ENCODE results near the gene BANF2.

Gene BANF2

GRCh38 chr20:17694767-17695166, 5.0 kb upstream of the BANF2 start:
- DNase-seq (ENCODE audit: low read depth, low spot score), result no peak
- Histone ChIP-seq H3K9ac (ENCODE audit: insufficient read length, low read depth) (no peak overlapping the region), H3K36me3 (ENCODE audit: insufficient read depth, insufficient read length, low read length) (no peaks in the 10 kb centered on the region), H3K4me3 (ENCODE audit: insufficient read length, low read depth) (no peak overlapping the region), H3K27me3 (ENCODE audit: insufficient read depth, insufficient read length) (no peaks in the 10 kb centered on the region), H3K9me3 (ENCODE audit: insufficient read depth, low read length) (peaks cover 8% of the 10 kb centered on the region; the same call in 1 of the 2 replicates), H3K4me1 (ENCODE audit: insufficient read depth, insufficient read length) (no peaks in the 10 kb centered on the region)
- TF ChIP-seq YY1 (IDR thresholded peaks at IDR 0.05; ENCODE audit: insufficient read depth, insufficient read length), result no peak
- no peak for TF ChIP-seq ZNF274 (IDR thresholded peaks at IDR 0.05; ENCODE audit: low read depth, low read length)
- TF ChIP-seq SUZ12 (IDR thresholded peaks at IDR 0.05; ENCODE audit: extremely low read depth, insufficient read depth, insufficient read length), result no peak

GRCh38 chr20:17696287-17696686, 3.5 kb upstream of the BANF2 start:
- DNase-seq (ENCODE audit: low read depth, low spot score), result no peak
- TF ChIP-seq SUZ12 (IDR thresholded peaks at IDR 0.05; ENCODE audit: extremely low read depth, insufficient read depth, insufficient read length) (no peak), ZNF274 (IDR thresholded peaks at IDR 0.05; ENCODE audit: low read depth, low read length) (no peak), YY1 (IDR thresholded peaks at IDR 0.05; ENCODE audit: insufficient read depth, insufficient read length) (no peak)
- Histone ChIP-seq H3K4me3 (ENCODE audit: insufficient read length, low read depth) (no peak overlapping the region), H3K4me1 (ENCODE audit: insufficient read depth, insufficient read length) (no peaks in the 10 kb centered on the region), H3K9me3 (ENCODE audit: insufficient read depth, low read length) (no peaks in the 10 kb centered on the region), H3K27me3 (ENCODE audit: insufficient read depth, insufficient read length) (no peaks in the 10 kb centered on the region), H3K9ac (ENCODE audit: insufficient read length, low read depth) (no peak overlapping the region), H3K36me3 (ENCODE audit: insufficient read depth, insufficient read length, low read length) (no peaks in the 10 kb centered on the region)

GRCh38 chr20:17697171-17697570, 2.6 kb upstream of the BANF2 start:
- DNase-seq (ENCODE audit: low read depth, low spot score), result no peak
- no peak for TF ChIP-seq ZNF274 (IDR thresholded peaks at IDR 0.05; ENCODE audit: low read depth, low read length)
- no peak for TF ChIP-seq YY1 (IDR thresholded peaks at IDR 0.05; ENCODE audit: insufficient read depth, insufficient read length)
- TF ChIP-seq SUZ12 (IDR thresholded peaks at IDR 0.05; ENCODE audit: extremely low read depth, insufficient read depth, insufficient read length), result no peak
- Histone ChIP-seq H3K4me1 (ENCODE audit: insufficient read depth, insufficient read length) (no peaks in the 10 kb centered on the region), H3K9ac (ENCODE audit: insufficient read length, low read depth) (no peak overlapping the region), H3K27me3 (ENCODE audit: insufficient read depth, insufficient read length) (no peaks in the 10 kb centered on the region), H3K4me3 (ENCODE audit: insufficient read length, low read depth) (no peak overlapping the region), H3K36me3 (ENCODE audit: insufficient read depth, insufficient read length, low read length) (no peaks in the 10 kb centered on the region), H3K9me3 (ENCODE audit: insufficient read depth, low read length) (no peaks in the 10 kb centered on the region)

- Histone ChIP-seq H3K9me3 (ENCODE audit: insufficient read depth, low read length) (no peaks in the 10 kb centered on the region), H3K9ac (ENCODE audit: insufficient read length, low read depth) (no peak overlapping the region)
- DNase-seq (ENCODE audit: low read depth, low spot score), result no peak
Measured at GRCh38 chr20:17698384-17698783, 1.4 kb upstream of the BANF2 start.

GRCh38 chr20:17700637-17701036, 871 bp downstream of the BANF2 start:
- H3K4me3 ChIP-seq (ENCODE audit: insufficient read length, low read depth), result no peak overlapping the region
- H3K9ac ChIP-seq (ENCODE audit: insufficient read length, low read depth), result no peak overlapping the region
- H3K9me3 ChIP-seq (ENCODE audit: insufficient read depth, low read length), result no peaks in the 10 kb centered on the region
- no peaks in the 10 kb centered on the region for H3K4me1 ChIP-seq (ENCODE audit: insufficient read depth, insufficient read length)
- no peaks in the 10 kb centered on the region for H3K36me3 ChIP-seq (ENCODE audit: insufficient read depth, insufficient read length, low read length)
- no peaks in the 10 kb centered on the region for H3K27me3 ChIP-seq (ENCODE audit: insufficient read depth, insufficient read length)
- DNase-seq (ENCODE audit: low read depth, low spot score), result no peak
- TF ChIP-seq ZNF274 (IDR thresholded peaks at IDR 0.05; ENCODE audit: low read depth, low read length) (no peak), SUZ12 (IDR thresholded peaks at IDR 0.05; ENCODE audit: extremely low read depth, insufficient read depth, insufficient read length) (no peak), YY1 (IDR thresholded peaks at IDR 0.05; ENCODE audit: insufficient read depth, insufficient read length) (no peak)

More at GRCh38 chr20:17698384-17698783, 1.4 kb upstream of the BANF2 start:
- Histone ChIP-seq H3K4me1 (ENCODE audit: insufficient read depth, insufficient read length) (no peaks in the 10 kb centered on the region), H3K4me3 (ENCODE audit: insufficient read length, low read depth) (no peak overlapping the region), H3K27me3 (ENCODE audit: insufficient read depth, insufficient read length) (no peaks in the 10 kb centered on the region), H3K36me3 (ENCODE audit: insufficient read depth, insufficient read length, low read length) (no peaks in the 10 kb centered on the region)
- TF ChIP-seq SUZ12 (IDR thresholded peaks at IDR 0.05; ENCODE audit: extremely low read depth, insufficient read depth, insufficient read length) (no peak), YY1 (IDR thresholded peaks at IDR 0.05; ENCODE audit: insufficient read depth, insufficient read length) (no peak), ZNF274 (IDR thresholded peaks at IDR 0.05; ENCODE audit: low read depth, low read length) (no peak)

GRCh38 chr20:17701826-17702225, 2.1 kb downstream of the BANF2 start:
- TF ChIP-seq ZNF274 (IDR thresholded peaks at IDR 0.05; ENCODE audit: low read depth, low read length) (no peak), YY1 (IDR thresholded peaks at IDR 0.05; ENCODE audit: insufficient read depth, insufficient read length) (no peak), SUZ12 (IDR thresholded peaks at IDR 0.05; ENCODE audit: extremely low read depth, insufficient read depth, insufficient read length) (no peak)
- no peak overlapping the region for H3K4me3 ChIP-seq (ENCODE audit: insufficient read length, low read depth)
- no peaks in the 10 kb centered on the region for H3K36me3 ChIP-seq (ENCODE audit: insufficient read depth, insufficient read length, low read length)
- H3K9ac ChIP-seq (ENCODE audit: insufficient read length, low read depth), result no peak overlapping the region
- no peaks in the 10 kb centered on the region for H3K4me1 ChIP-seq (ENCODE audit: insufficient read depth, insufficient read length)
- no peak for DNase-seq (ENCODE audit: low read depth, low spot score)
- H3K9me3 ChIP-seq (ENCODE audit: insufficient read depth, low read length), result no peaks in the 10 kb centered on the region
- no peaks in the 10 kb centered on the region for H3K27me3 ChIP-seq (ENCODE audit: insufficient read depth, insufficient read length)

- no peak overlapping the region for H3K9ac ChIP-seq (ENCODE audit: insufficient read length, low read depth)
- no peaks in the 10 kb centered on the region for H3K27me3 ChIP-seq (ENCODE audit: insufficient read depth, insufficient read length)
- TF ChIP-seq SUZ12 (IDR thresholded peaks at IDR 0.05; ENCODE audit: extremely low read depth, insufficient read depth, insufficient read length), result no peak
- TF ChIP-seq ZNF274 (IDR thresholded peaks at IDR 0.05; ENCODE audit: low read depth, low read length), result no peak
- no peak for TF ChIP-seq YY1 (IDR thresholded peaks at IDR 0.05; ENCODE audit: insufficient read depth, insufficient read length)
- no peaks in the 10 kb centered on the region for H3K9me3 ChIP-seq (ENCODE audit: insufficient read depth, low read length)
- no peak for DNase-seq (ENCODE audit: low read depth, low spot score)
- no peak overlapping the region for H3K4me3 ChIP-seq (ENCODE audit: insufficient read length, low read depth)
- no peaks in the 10 kb centered on the region for H3K36me3 ChIP-seq (ENCODE audit: insufficient read depth, insufficient read length, low read length)
- H3K4me1 ChIP-seq (ENCODE audit: insufficient read depth, insufficient read length), result no peaks in the 10 kb centered on the region
Measured at GRCh38 chr20:17704589-17705317, 5.0 kb downstream of the BANF2 start.
